Lower leg skin (tissue), 4 donors: ENCODE measurements around the gene NYAP2. TPM values are rescaled to one million over a fixed set of nuclear protein-coding genes. Genes with fewer than 3 reads are reported as not detected.

Source experiments
- DNase-seq, 2 donors: peaks; one replicate each; pipeline ENCODE4 v3.0.0-alpha.2; 2019; ENCODE audit warnings: low spot score in 2 of 2
- H3K4me3 ChIP-seq: fragments of 200-600 bp; sonication (generic); 2 replicates; pipeline ENCODE4 v1.5.1; 2017; ENCODE audit warnings: mild to moderate bottlenecking, low read depth; ENCODE audit not compliant: poor library complexity, severe bottlenecking
- POLR2A ChIP-seq, 2 donors: fragments of 450-650 bp; IDR thresholded peaks; one replicate each; pipeline ENCODE4 v1.6.1; 2016 to 2017; ENCODE audit warnings: antibody characterized with exemption in 2 of 2, mild to moderate bottlenecking in 1 of 2, moderate library complexity in 1 of 2
- WGBS, 2 donors: methylation state at CpG; one replicate each; pipeline ENCODE4 v1.1.5; 2018; 5-methylcytosine and 5-hydroxymethylcytosine counted together
- intact Hi-C: fragments of 100-400 bp; cut with DNase I; formaldehyde crosslinking; loops from one replicate; pipeline ENCODE4 v1.15.0; 2023; ENCODE audit warnings: low total_unique reads
- total RNA-seq, 4 donors: library from RNA; depleted of rRNA; stranded (reverse); fragments of >200 nt; gene quantifications; one replicate each; pipeline ENCODE4 v1.1.0, GENCODE V29; 2016
- TF ChIP-seq, protein P1 (sequence below), 3 donors: fragments of 450-650 bp; IDR thresholded peaks; one replicate each; pipeline ENCODE4 v1.5.1; 2016; ENCODE audit warnings: antibody characterized with exemption in 3 of 3, mild to moderate bottlenecking in 3 of 3, moderate library complexity in 2 of 3

The NYAP2 gene
- total RNA-seq, 4 donors from 2014 or later, result not detected

DNA sequence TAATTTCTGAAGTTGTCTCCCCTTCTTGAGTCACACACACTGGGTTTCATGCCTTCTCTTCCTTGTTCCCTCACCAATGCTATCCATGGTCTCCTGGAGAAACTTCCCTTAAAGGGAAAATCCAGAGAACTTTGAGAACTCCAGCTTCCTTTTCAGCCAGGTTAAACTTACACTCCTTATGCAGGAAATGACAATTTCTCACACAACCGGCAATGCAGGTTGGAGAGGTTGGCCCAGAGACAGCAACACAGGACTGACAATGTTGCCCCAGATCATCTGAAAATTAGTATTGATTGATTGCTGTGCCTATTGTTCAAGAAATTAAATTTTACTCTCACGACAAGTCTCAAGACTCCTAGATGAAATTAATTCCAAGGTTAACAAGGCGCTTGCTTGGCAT is 292.2 kb downstream of the NYAP2 start:
- TF ChIP-seq, protein P1, sequence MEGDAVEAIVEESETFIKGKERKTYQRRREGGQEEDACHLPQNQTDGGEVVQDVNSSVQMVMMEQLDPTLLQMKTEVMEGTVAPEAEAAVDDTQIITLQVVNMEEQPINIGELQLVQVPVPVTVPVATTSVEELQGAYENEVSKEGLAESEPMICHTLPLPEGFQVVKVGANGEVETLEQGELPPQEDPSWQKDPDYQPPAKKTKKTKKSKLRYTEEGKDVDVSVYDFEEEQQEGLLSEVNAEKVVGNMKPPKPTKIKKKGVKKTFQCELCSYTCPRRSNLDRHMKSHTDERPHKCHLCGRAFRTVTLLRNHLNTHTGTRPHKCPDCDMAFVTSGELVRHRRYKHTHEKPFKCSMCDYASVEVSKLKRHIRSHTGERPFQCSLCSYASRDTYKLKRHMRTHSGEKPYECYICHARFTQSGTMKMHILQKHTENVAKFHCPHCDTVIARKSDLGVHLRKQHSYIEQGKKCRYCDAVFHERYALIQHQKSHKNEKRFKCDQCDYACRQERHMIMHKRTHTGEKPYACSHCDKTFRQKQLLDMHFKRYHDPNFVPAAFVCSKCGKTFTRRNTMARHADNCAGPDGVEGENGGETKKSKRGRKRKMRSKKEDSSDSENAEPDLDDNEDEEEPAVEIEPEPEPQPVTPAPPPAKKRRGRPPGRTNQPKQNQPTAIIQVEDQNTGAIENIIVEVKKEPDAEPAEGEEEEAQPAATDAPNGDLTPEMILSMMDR (IDR thresholded peaks at IDR 0.05), result no peak
- no peak for TF ChIP-seq POLR2A (IDR thresholded peaks at IDR 0.05)
- H3K4me3 ChIP-seq, result no peak overlapping the region
- WGBS, 2 donors, result 72% methylated on average over 3 of the region's 3 CpGs
- intact Hi-C loops, result no loop called here
- no peak for DNase-seq

GRCh38 chr2:225693259-225693658 is 293.7 kb downstream of the NYAP2 start:
- H3K4me3 ChIP-seq, result no peak overlapping the region
- intact Hi-C loops, result no loop called here
- 81 to 86% methylated on average over 5 of the region's 5 CpGs for WGBS, 2 donors
- TF ChIP-seq, protein P1 (IDR thresholded peaks at IDR 0.05), result no peak
- no peak for TF ChIP-seq POLR2A (IDR thresholded peaks at IDR 0.05)
- no peak for DNase-seq

DNA sequence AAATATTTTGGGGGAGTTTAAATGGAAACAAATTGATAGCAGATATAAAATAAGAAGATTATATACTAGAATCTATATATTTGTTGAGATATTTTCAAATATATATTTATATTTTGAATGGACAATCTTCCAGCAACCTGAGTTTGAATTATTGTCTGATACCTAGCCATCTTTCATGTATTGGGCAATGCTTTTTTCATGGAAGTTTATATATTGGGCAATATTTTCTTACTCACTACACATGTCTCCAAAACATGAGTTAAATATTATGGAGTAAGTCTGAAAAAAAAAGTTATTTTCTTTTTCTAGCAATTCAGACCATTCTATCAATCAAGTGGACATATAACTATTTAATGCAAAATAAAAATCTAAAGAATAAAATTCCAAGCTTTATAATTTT is 295.2 kb downstream of the NYAP2 start:
- no peak for DNase-seq
- TF ChIP-seq, protein P1 (IDR thresholded peaks at IDR 0.05), result no peak
- TF ChIP-seq POLR2A (IDR thresholded peaks at IDR 0.05), result no peak
- intact Hi-C loops, result no loop called here
- H3K4me3 ChIP-seq, result no peak overlapping the region

DNA sequence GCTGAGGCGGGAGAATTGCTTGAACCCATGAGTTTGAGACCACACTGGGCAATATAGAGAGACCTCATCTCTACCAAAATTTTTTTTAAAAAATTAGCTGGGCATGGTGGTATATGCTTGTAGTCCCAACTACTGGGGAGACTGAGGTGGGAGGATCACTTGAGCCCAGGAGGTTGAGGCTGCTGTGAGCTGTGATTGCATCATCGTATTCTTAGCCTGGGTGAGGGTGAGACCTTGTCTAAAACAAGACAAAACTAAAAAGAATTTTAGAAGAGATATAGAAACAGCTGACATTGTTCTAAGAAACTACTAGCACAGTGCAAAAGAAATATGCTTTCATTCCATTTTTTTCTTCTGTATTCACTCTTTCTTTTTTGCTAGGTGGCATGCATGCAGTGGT is 298.4 kb downstream of the NYAP2 start:
- 94 to 97% methylated on average over 2 of the region's 2 CpGs for WGBS, 2 donors
- intact Hi-C loops, result no loop called here
- DNase-seq, result no peak
- no peak overlapping the region for H3K4me3 ChIP-seq
- TF ChIP-seq, protein P1 (IDR thresholded peaks at IDR 0.05), result no peak
- TF ChIP-seq POLR2A (IDR thresholded peaks at IDR 0.05), result no peak
